HepG2 (cell line): ENCODE data around the gene DAAM2. TPM values are rescaled to one million over a fixed set of nuclear protein-coding genes. Genes with fewer than 3 reads are reported as not detected.

Source experiments
- ATAC-seq: fragments of 200-7000 bp; cut with Tn5 transposase; 3 replicates; pipeline ENCODE4 v1.9.1; 2020; ENCODE audit warnings: mild to moderate bottlenecking, moderate library complexity
- BruUV-seq: library from RNA; stranded (reverse); fragments of 400-500 nt; replicated peaks from 2 replicates; lab custom pipeline; 2021; lab: Mats Ljungman, UMichigan
- CTCF ChIA-PET: fragments of 300-600 bp; formaldehyde crosslinking; extraction: SDS; loops from one replicate; lab custom pipeline; 2021; ENCODE audit warnings: low total read pairs, inconsistent platforms, low intra/inter-chr PET ratio; lab: Yijun Ruan, JAX
- POLR2A ChIA-PET: fragments of 350-600 bp; sonication (Branson Sonifier 250); formaldehyde crosslinking; loops from one replicate; lab custom pipeline; 2020; ENCODE audit warnings: antibody characterized with exemption, inconsistent platforms; lab: Yijun Ruan, JAX
- DNase-seq: peaks from one replicate; pipeline ENCODE4 v3.0.0-alpha.2; 2015; ENCODE audit warnings: low spot score
- FAIRE-seq: peaks from 3 replicates; lab custom pipeline; 2011; peaks lifted over from hg19 to GRCh38; lab: Jason Lieb, UNC
- H2AFZ ChIP-seq: one replicate; pipeline ENCODE4 v1.6.1; 2011; ENCODE audit warnings: low read length, inconsistent platforms
- H3K27ac ChIP-seq: fragments of 300-600 bp; 3 replicates; pipeline ENCODE4 v1.8.0; 2011; ENCODE audit warnings: mixed run types, mild to moderate bottlenecking, mixed read lengths, low read length, inconsistent platforms; ENCODE audit not compliant: insufficient read depth; ENCODE audit errors: extremely low read length
- H3K27me3 ChIP-seq, 2 experiments: fragments of 200-600 bp in 1 of 2; 2 replicates in 1 of 2; 3 replicates in 1 of 2; pipeline versions ENCODE4 v1.6.0 to v1.8.0; 2011; ENCODE audit warnings: low read length in 2 of 2, mild to moderate bottlenecking in 2 of 2, moderate library complexity in 2 of 2, inconsistent platforms in 1 of 2; ENCODE audit not compliant: insufficient read depth in 2 of 2, control insufficient read depth in 1 of 2
- H3K36me3 ChIP-seq, 2 experiments: fragments of 200-600 bp in 1 of 2; replicated peaks in 1 of 2; 2 replicates in 1 of 2; 3 replicates in 1 of 2; pipeline versions ENCODE4 v1.5.1 to v1.8.0; 2011; ENCODE audit warnings: low read length in 2 of 2, inconsistent platforms in 1 of 2; ENCODE audit not compliant: insufficient read depth in 2 of 2, control insufficient read depth in 1 of 2
- H3K4me1 ChIP-seq: 2 replicates; pipeline ENCODE4 v1.5.1; 2012; ENCODE audit warnings: low read length, inconsistent platforms; ENCODE audit not compliant: insufficient read depth
- H3K4me2 ChIP-seq: 2 replicates; pipeline ENCODE4 v1.6.0; 2011; ENCODE audit warnings: low read depth, low read length, inconsistent platforms
- H3K4me3 ChIP-seq, 3 experiments: fragments of 200-600 bp in 1 of 3; sonication (generic), shearing (Covaris generic) in 1 of 3; replicated peaks in 1 of 3; 2 replicates each; pipeline ENCODE4 v1.5.1; 2011 to 2016; ENCODE audit warnings: low read length in 3 of 3, inconsistent platforms in 2 of 3, low read depth in 2 of 3, mild to moderate bottlenecking in 2 of 3, control low read depth in 1 of 3, mixed read lengths in 1 of 3; ENCODE audit not compliant: insufficient read depth in 1 of 3
- H3K79me2 ChIP-seq: one replicate; pipeline ENCODE4 v1.6.1; 2011; ENCODE audit warnings: low read length, inconsistent platforms; ENCODE audit not compliant: insufficient read depth
- H3K9ac ChIP-seq: 2 replicates; pipeline ENCODE4 v1.6.0; 2011; ENCODE audit warnings: mild to moderate bottlenecking, low read depth, low read length, inconsistent platforms; ENCODE audit not compliant: insufficient read depth
- H3K9me3 ChIP-seq: 2 replicates; pipeline ENCODE4 v1.5.1; 2012; ENCODE audit warnings: mild to moderate bottlenecking, low read length
- H4K20me1 ChIP-seq: 2 replicates; pipeline ENCODE4 v1.6.0; 2011; ENCODE audit warnings: inconsistent platforms, mild to moderate bottlenecking, low read length, moderate library complexity; ENCODE audit not compliant: insufficient read depth
- ARNT2 ChIP-seq: sonication (generic); formaldehyde crosslinking; IDR thresholded peaks from 2 replicates; pipeline ENCODE4 v1.8.0; 2022; ENCODE audit warnings: mild to moderate bottlenecking, low read depth, missing genetic modification reagents, moderate library complexity
- BCLAF1 ChIP-seq: fragments of 450-650 bp; IDR thresholded peaks from 2 replicates; pipeline ENCODE4 v1.6.1; 2017; ENCODE audit warnings: mild to moderate bottlenecking
- IRF2 ChIP-seq: IDR thresholded peaks from 2 replicates; pipeline ENCODE4 v1.6.1; 2018; ENCODE audit warnings: missing genetic modification reagents, missing compliant biosample characterization
- MLXIP ChIP-seq: sonication (generic); formaldehyde crosslinking; IDR thresholded peaks from 2 replicates; pipeline ENCODE4 v1.9.0; 2021; ENCODE audit warnings: missing genetic modification reagents, borderline replicate concordance
- PPARG ChIP-seq: conservative IDR thresholded peaks from 2 replicates; pipeline ENCODE4 v1.6.1; 2016; ENCODE audit warnings: missing biosample characterization, missing genetic modification reagents
- TOE1 ChIP-seq: sonication (generic); formaldehyde crosslinking; IDR thresholded peaks from 2 replicates; pipeline ENCODE4 v1.4.0; 2020; ENCODE audit warnings: mild to moderate bottlenecking, missing genetic modification reagents
- ZBTB20 ChIP-seq: sonication (generic); formaldehyde crosslinking; IDR thresholded peaks from 2 replicates; pipeline ENCODE4 v1.8.1; 2023; ENCODE audit warnings: missing genetic modification reagents, low read depth, mild to moderate bottlenecking, borderline replicate concordance
- WGBS: methylation state at CpG from one replicate; pipeline ENCODE4 v1.1.6; 2017; ENCODE audit warnings: low lambda C conversion rate; 5-methylcytosine and 5-hydroxymethylcytosine counted together
- in situ Hi-C: cut with HindIII; loops from 2 replicates; pipeline ENCODE4 v1.10.0; 2017; ENCODE audit warnings: low pct_unique_long_range_greater_than_20kb; ENCODE audit not compliant: extremely low pct_ligation_motif_present
- intact Hi-C: fragments of 100-400 bp; cut with micrococcal nuclease; formaldehyde crosslinking; loops from one replicate; pipeline ENCODE4 v1.10.0; 2022; ENCODE audit not compliant: unreplicated experiment
- polyA plus RNA-seq, 8 experiments: library from polyadenylated mRNA; depleted of rRNA in 3 of 8; stranded (reverse) in 7 of 8; unstranded in 1 of 8; fragments of >200 nt; fragmentation: Illumina TruSeq in 4 of 8; extraction: Trizol in 4 of 8; gene quantifications; 2 replicates each; pipeline versions ENCODE4 v1.2.1 to v1.2.3, GENCODE V29; 2011 to 2016; ENCODE audit warnings: low read depth in 4 of 8, missing spikeins in 1 of 8, mixed read lengths in 1 of 8; ENCODE audit not compliant: insufficient read depth in 1 of 8
- total RNA-seq, 5 experiments: library from RNA; depleted of rRNA; stranded (reverse); fragments of >200 nt; fragmentation: Illumina TruSeq; extraction: Trizol; gene quantifications; 2 replicates each; pipeline ENCODE4 v1.2.3, GENCODE V29; 2016; ENCODE audit warnings: low read depth in 1 of 5

Gene DAAM2
- total and polyA plus RNA-seq, 2 of the 13 experiments (the other 11 are each of a cell fraction or from before 2014, with no cell fraction given), result 0.01 TPM; not detected in 1

GRCh38 chr6:39773782-39774181 is 18.4 kb upstream of the DAAM2 start:
- H3K4me1 ChIP-seq, result no peaks in the 10 kb centered on the region
- H3K9me3 ChIP-seq, result no peaks in the 10 kb centered on the region
- no peak overlapping the region for H3K27ac ChIP-seq
- no peak for ATAC-seq
- intact Hi-C loops (no loop called here), in situ Hi-C loops (no loop called here)
- no peak overlapping the region for H3K9ac ChIP-seq
- ChIA-PET POLR2A (no interaction called here), CTCF (no interaction called here)
- no peaks in the 10 kb centered on the region for H4K20me1 ChIP-seq
- H3K79me2 ChIP-seq, result no peaks in the 10 kb centered on the region
- TF ChIP-seq ARNT2 (CRISPR knock-in tag) (no peak), TOE1 (CRISPR knock-in tag) (no peak), IRF2 (CRISPR knock-in tag) (no peak), PPARG (CRISPR knock-in tag) (no peak), BCLAF1 (no peak), MLXIP (no peak), ZBTB20 (CRISPR knock-in tag) (no peak)
- H3K4me2 ChIP-seq, result no peak overlapping the region
- FAIRE-seq, result no peak
- no peak for DNase-seq
- no peaks in the 10 kb centered on the region for H3K36me3 ChIP-seq
- WGBS, result 100% methylated on average over 2 of the region's 2 CpGs
- H3K4me3 ChIP-seq, result no peak overlapping the region
- no peak overlapping the region for H2AFZ ChIP-seq
- no peaks in the 10 kb centered on the region for H3K27me3 ChIP-seq
- BruUV-seq, result no TSS peak
